Heart right ventricle (tissue), 16 donors: ENCODE data around the gene SHROOM3. TPM values are rescaled to one million over a fixed set of nuclear protein-coding genes. Genes with fewer than 3 reads are reported as not detected.

Experiments
- ATAC-seq, 8 donors: fragments of 200-7000 bp; cut with Tn5 transposase; one replicate each; pipeline ENCODE4 v1.9.1; 2020; ENCODE audit warnings: mild to moderate bottlenecking in 8 of 8, moderate library complexity in 8 of 8, moderate number of reproducible peaks in 1 of 8
- DNase-seq, 2 donors: peaks; one replicate each; pipeline ENCODE4 v3.0.0-alpha.2; 2020
- H3K27ac ChIP-seq, 10 donors: fragments of 200-600 bp; sonication (generic) in 2 of 10; one replicate each; pipeline versions ENCODE4 v1.5.0 to v1.8.0; 2020 to 2022; ENCODE audit warnings: mild to moderate bottlenecking in 3 of 10
- H3K27me3 ChIP-seq, 7 donors: fragments of 200-600 bp; one replicate each; pipeline ENCODE4 v1.8.0; 2021 to 2022; ENCODE audit warnings: mild to moderate bottlenecking in 2 of 7
- H3K36me3 ChIP-seq, 9 donors: fragments of 200-600 bp; sonication (generic) in 1 of 9; one replicate each; pipeline versions ENCODE4 v1.5.0 to v1.8.0; 2020 to 2022; ENCODE audit warnings: mild to moderate bottlenecking in 2 of 9
- H3K4me1 ChIP-seq, 9 donors: fragments of 200-600 bp; sonication (generic) in 1 of 9; one replicate each; pipeline versions ENCODE4 v1.5.0 to v1.8.0; 2020 to 2022; ENCODE audit warnings: mild to moderate bottlenecking in 4 of 9
- H3K4me3 ChIP-seq, 10 donors: fragments of 200-600 bp; sonication (generic) in 2 of 10; one replicate each; pipeline versions ENCODE4 v1.5.0 to v1.8.0; 2020 to 2022; ENCODE audit warnings: mild to moderate bottlenecking in 7 of 10, moderate library complexity in 2 of 10
- H3K9me3 ChIP-seq, 11 donors: fragments of 200-600 bp in 10 of 11; sonication (generic) in 2 of 11; one replicate each; pipeline versions ENCODE4 v1.5.0 to v1.8.0; 2013 to 2022; ENCODE audit warnings: mild to moderate bottlenecking in 2 of 11, control low read depth in 1 of 11, moderate library complexity in 1 of 11
- WGBS, 2 donors: extraction: QIAGEN DNeasy Blood & Tissue Kit; methylation state at CpG; one replicate each; pipeline ENCODE4 v1.1.7; 2013; ENCODE audit warnings: inconsistent platforms in 1 of 2; 5-methylcytosine and 5-hydroxymethylcytosine counted together
- intact Hi-C, 10 donors: fragments of 100-400 bp; cut with DNase I; formaldehyde crosslinking; loops; one replicate each; pipeline versions ENCODE4 v1.11.1 to v1.14.2; 2022
- polyA plus RNA-seq, 2 donors: library from polyadenylated mRNA; stranded (reverse); fragments of 200-250 nt; gene quantifications; one replicate each; pipeline ENCODE4 v1.2.3, GENCODE V29; 2013
- total RNA-seq, 10 donors: library from RNA; stranded (reverse); fragmentation: NEBNext Ultra II Directional in 3 of 10; extraction: Animal tissue kit (Norgen Biotek cat#: 25700) in 3 of 10; gene quantifications; one replicate each; pipeline versions ENCODE4 v1.2.1 to v1.2.4, GENCODE V29; 2021 to 2023
- TF ChIP-seq, protein P1 (sequence below), 9 donors: fragments of 200-600 bp; sonication (generic) in 2 of 9; IDR thresholded peaks; one replicate each; pipeline versions ENCODE4 v1.5.0 to v1.8.0; 2021 to 2022; ENCODE audit warnings: antibody characterized with exemption in 9 of 9, mild to moderate bottlenecking in 5 of 9, moderate library complexity in 1 of 9
- donor health status: Arrhythmogenic right ventricular cardiomyopathy.
- donor health status: ischemic (EF 13 %, LVEDD 7.1; RV severe dilation, severe dysfunction).
- donor health status: healthy with polysubstance abuse.
- donor health status: DM: no; HTN: yes; CAD: no.
- donor health status: DM: no; HTN: no; CAD: no.
- donor health status: ischemic (EF 25% LVEDD 6.9; RV normal size, moderate dysfunction).
- donor health status: ischemic (EF 25% LVEDD 5.7; RV mildly dilated, moderate dysfunction).
- donor health status: healthy.
- donor health status: DM: yes; HTN: yes; CAD: no.
- donor health status: Ischemic cardiomyopathy.
- donor health status: ischemic (EF 35%, LVEDD 5.7; RV mildly dilated, moderate dysfunction).
- donor health status: nonischemic (EF 11% LVEDD 7.7; RV severe dilation, severe dysfunction).
- donor health status: DM: yes; HTN: yes; CAD: no.
- donor health status: PGD.
- donor health status: ischemic (EF 29% LVEDD 5.4; RV normal size, mild dysfunction).
- donor health status: nonischemic (EF 23%, LVEDD 6.1; RV moderate dilation, normal function).

SHROOM3 gene
- total and polyA plus RNA-seq, 12 donors, result 1.7 to 33.3 (median 15.9) TPM

DNA sequence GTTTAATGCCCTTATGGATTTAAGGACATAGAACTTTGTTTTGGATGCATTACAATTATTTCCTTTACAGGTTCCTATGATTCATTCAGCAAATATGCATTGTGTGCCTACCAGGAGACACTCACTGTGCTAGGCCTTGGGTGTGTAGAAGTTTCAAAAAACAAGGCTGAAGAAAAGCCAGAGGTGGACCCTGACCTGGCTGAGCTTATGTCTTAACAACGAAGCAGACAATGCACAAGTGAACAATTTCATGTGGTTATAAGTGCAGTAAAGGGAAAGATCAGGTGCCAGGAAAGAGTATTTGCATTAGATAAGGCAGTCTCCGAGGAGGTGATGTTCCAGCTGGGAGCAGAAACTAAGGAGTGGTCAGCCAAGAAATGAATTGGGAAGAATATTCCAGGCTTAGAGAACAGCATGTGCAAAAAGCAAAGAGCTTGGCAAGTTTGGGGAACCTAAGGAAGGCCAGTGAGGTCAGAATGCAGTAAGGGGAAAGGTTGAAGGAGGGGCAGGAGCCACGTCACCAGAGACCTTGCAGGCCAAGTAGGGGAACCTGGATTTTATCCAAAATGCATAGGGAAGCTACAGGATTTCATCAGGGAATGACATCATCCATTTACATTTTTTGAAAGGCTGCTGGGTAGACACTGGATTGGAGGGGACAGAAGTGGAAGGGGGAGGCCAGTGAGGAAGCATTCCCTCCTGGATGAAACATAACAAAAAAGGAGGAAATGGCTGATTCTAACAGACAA lies 269.3 kb downstream of the SHROOM3 start:
- DNase-seq, result no peak
- H3K4me3 ChIP-seq, result no peak overlapping the region
- peaks cover 2 to 41% (median 22%) of the 10 kb centered on the region in 9 donors for H3K4me1 ChIP-seq
- 37 to 51% methylated on average over 3 of the region's 3 CpGs for WGBS, 2 donors
- H3K36me3 ChIP-seq, result no peaks in the 10 kb centered on the region
- H3K27me3 ChIP-seq, result no peaks in the 10 kb centered on the region
- intact Hi-C loops, result no loop called here
- ATAC-seq, result peak in 7 of 8 donors; percentile 31 to 83 (median 40)
- TF ChIP-seq, protein P1, sequence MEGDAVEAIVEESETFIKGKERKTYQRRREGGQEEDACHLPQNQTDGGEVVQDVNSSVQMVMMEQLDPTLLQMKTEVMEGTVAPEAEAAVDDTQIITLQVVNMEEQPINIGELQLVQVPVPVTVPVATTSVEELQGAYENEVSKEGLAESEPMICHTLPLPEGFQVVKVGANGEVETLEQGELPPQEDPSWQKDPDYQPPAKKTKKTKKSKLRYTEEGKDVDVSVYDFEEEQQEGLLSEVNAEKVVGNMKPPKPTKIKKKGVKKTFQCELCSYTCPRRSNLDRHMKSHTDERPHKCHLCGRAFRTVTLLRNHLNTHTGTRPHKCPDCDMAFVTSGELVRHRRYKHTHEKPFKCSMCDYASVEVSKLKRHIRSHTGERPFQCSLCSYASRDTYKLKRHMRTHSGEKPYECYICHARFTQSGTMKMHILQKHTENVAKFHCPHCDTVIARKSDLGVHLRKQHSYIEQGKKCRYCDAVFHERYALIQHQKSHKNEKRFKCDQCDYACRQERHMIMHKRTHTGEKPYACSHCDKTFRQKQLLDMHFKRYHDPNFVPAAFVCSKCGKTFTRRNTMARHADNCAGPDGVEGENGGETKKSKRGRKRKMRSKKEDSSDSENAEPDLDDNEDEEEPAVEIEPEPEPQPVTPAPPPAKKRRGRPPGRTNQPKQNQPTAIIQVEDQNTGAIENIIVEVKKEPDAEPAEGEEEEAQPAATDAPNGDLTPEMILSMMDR (IDR thresholded peaks at IDR 0.05), result no peak
- H3K9me3 ChIP-seq, result no peaks in the 10 kb centered on the region
- H3K27ac ChIP-seq, result peak overlapping the region in 5 of 10 donors; percentile 16 to 65 (median 32)

DNA sequence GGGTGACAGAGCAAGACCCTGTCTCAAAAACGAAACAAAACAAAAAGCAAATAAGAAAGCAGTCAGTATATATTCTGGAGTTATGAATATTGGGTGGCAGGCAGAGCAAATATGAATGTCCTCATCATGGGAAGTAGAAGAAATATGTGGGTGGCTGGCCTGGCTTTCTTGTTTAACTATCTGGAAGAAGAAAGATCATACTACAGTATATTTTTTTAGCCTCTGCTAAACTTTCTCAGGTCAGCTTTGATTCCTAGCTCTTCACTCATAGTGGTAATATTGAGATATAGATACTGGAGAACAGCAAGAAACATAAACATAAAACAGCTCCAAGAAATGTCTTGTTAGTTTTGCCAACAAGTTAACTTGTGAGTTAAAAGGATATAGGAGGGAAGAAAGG lies 270.4 kb downstream of the SHROOM3 start:
- ATAC-seq, result no peak
- WGBS, 2 donors, result 77 to 81% methylated on average over 1 of the region's 1 CpG
- H3K27ac ChIP-seq, result peak overlapping the region in 1 of 10 donors; percentile 65

DNA sequence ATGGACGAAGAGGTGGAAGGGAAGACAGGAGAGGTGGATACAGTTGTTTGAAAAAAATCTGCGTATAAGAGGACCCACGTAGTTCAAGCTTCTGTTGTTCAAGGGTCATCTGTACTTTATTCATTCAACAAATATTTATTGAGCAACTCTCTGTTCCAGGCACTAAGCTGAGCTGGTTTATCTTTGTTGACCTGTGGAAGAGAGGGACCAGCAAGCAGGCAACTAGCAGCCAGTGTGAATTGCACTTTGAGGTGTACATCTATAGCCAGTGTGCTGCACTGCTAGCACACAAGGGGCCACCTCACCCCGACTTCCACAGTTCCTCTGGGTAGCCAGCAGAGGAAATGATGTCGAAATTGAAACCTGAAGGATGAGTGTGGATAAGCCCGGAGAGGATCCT lies 271.6 kb downstream of the SHROOM3 start:
- Histone ChIP-seq H3K4me3 (no peak overlapping the region), H3K4me1 (peaks cover 2 to 48% (median 28%) of the 10 kb centered on the region in 9 donors), H3K36me3 (peaks cover 0 to 12% (median 0%) of the 10 kb centered on the region in 9 donors), H3K27me3 (no peaks in the 10 kb centered on the region), H3K9me3 (no peaks in the 10 kb centered on the region), H3K27ac (no peak overlapping the region)
- no peak for ATAC-seq
- no peak for DNase-seq
- intact Hi-C loops, result no loop called here
- TF ChIP-seq, protein P1 (IDR thresholded peaks at IDR 0.05), result no peak
- 93 to 94% methylated on average over 6 of the region's 6 CpGs for WGBS, 2 donors

More for the DNA sequence above, 270.4 kb downstream of the SHROOM3 start:
- Histone ChIP-seq H3K4me1 (peaks cover 2 to 48% (median 28%) of the 10 kb centered on the region in 9 donors), H3K27me3 (no peaks in the 10 kb centered on the region), H3K9me3 (no peaks in the 10 kb centered on the region), H3K4me3 (no peak overlapping the region), H3K36me3 (peaks cover 0 to 2% (median 0%) of the 10 kb centered on the region in 9 donors)
- intact Hi-C loops, result no loop called here
- no peak for DNase-seq
- TF ChIP-seq, protein P1 (IDR thresholded peaks at IDR 0.05), result no peak

DNA sequence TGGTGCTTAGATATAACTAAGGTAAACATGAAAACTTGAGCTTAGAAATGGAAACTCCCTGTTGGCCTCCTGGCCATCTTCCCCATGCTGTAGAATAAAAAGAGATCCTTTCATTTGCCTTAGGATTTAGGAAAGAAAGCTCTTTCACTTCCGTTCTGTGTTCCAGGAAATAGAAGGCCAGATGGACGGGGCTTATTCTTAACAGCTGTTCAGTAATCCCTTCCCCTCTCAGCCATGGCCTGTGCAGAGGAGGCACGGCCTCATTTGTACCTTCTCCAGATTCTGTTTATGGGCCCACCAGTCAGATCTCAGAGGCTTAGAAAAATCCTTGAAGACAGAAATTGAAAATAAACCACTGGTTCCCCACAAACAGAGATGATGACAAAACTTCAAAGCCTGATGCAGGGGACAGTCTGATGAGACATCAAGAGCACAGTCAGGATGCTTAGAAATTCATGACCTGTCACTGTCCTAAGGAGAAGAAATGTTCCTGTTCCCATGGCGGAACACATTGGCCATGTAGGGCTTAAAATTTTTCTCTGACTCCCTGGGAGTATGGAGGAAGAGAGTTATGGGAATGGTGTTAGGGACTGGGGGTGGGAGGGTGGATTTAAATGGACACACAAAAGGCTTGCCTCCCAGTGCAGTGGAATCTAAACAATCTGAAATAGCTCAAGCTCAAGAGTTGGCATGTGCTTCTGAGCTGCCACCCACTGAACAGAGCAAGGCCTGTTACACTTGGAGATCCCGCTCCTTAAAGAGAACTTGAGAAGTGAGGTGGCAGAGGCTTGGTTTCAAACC lies 274.1 kb downstream of the SHROOM3 start:
- 59 to 65% methylated on average over 5 of the region's 5 CpGs for WGBS, 2 donors
- H3K9me3 ChIP-seq, result no peaks in the 10 kb centered on the region
- H3K27ac ChIP-seq, result peak overlapping the region in 4 of 10 donors; percentile 19 to 33 (median 22)
- no peak for DNase-seq
- intact Hi-C loops, result no loop called here
- TF ChIP-seq, protein P1 (IDR thresholded peaks at IDR 0.05), result no peak
- ATAC-seq, result peak in 5 of 8 donors; percentile 37 to 71 (median 53)
- H3K4me3 ChIP-seq, result no peak overlapping the region
- H3K27me3 ChIP-seq, result peaks cover 0 to 5% (median 0%) of the 10 kb centered on the region in 7 donors
- peaks cover 2 to 35% (median 19%) of the 10 kb centered on the region in 9 donors for H3K4me1 ChIP-seq
- peaks cover 0 to 13% (median 0%) of the 10 kb centered on the region in 9 donors for H3K36me3 ChIP-seq
